H1 (cell line): ENCODE results near the gene ZNF280C. TPM values are rescaled to one million over a fixed set of nuclear protein-coding genes. Genes with fewer than 3 reads are reported as not detected.

Source experiments
- CTCF ChIA-PET: fragments of 300-600 bp; sonication (Branson Sonifier 250); formaldehyde crosslinking; loops from one replicate; lab custom pipeline; 2021; ENCODE audit not compliant: partially characterized antibody; lab: Charles Lee
- POLR2A ChIA-PET: fragments of 300-600 bp; sonication (Branson Sonifier 250); formaldehyde crosslinking; loops from one replicate; lab custom pipeline; 2021; ENCODE audit warnings: inconsistent platforms; ENCODE audit not compliant: partially characterized antibody; lab: Charles Lee
- DNase-seq, 2 experiments: peaks; one replicate each; pipeline versions ENCODE4 v3.0.0 to v3.0.0-alpha.2; 2010 to 2022; ENCODE audit warnings: low spot score in 2 of 2, low read depth in 1 of 2, mixed read lengths in 1 of 2
- FAIRE-seq: peaks from 2 replicates; lab custom pipeline; 2011; peaks lifted over from hg19 to GRCh38; lab: Jason Lieb, UNC
- H2AFZ ChIP-seq: 2 replicates; pipeline ENCODE4 v1.8.1; 2012; ENCODE audit warnings: low read length, inconsistent platforms
- H2AK5ac ChIP-seq: 2 replicates; pipeline ENCODE4 v1.6.1; 2013; ENCODE audit warnings: low read depth, low read length
- H2BK120ac ChIP-seq: replicated peaks from 2 replicates; pipeline ENCODE3; 2013; ENCODE audit warnings: low read depth, low read length, inconsistent platforms
- H2BK12ac ChIP-seq: 2 replicates; pipeline ENCODE4 v1.6.1; 2013; ENCODE audit warnings: low read depth, low read length
- H2BK15ac ChIP-seq: 2 replicates; pipeline ENCODE4 v1.6.1; 2013; ENCODE audit warnings: low read length
- H2BK20ac ChIP-seq: 2 replicates; pipeline ENCODE4 v1.6.1; 2013; ENCODE audit warnings: low read length
- H2BK5ac ChIP-seq: 2 replicates; pipeline ENCODE4 v1.6.1; 2013; ENCODE audit warnings: low read depth, low read length
- H3K14ac ChIP-seq: 2 replicates; pipeline ENCODE4 v1.6.1; 2013; ENCODE audit warnings: inconsistent platforms; ENCODE audit not compliant: insufficient read length
- H3K18ac ChIP-seq: 2 replicates; pipeline ENCODE4 v1.6.1; 2013; ENCODE audit warnings: low read length; ENCODE audit errors: extremely low read depth
- H3K23ac ChIP-seq: 2 replicates; pipeline ENCODE4 v1.6.1; 2013; ENCODE audit warnings: inconsistent platforms; ENCODE audit not compliant: insufficient read length
- H3K23me2 ChIP-seq: 2 replicates; pipeline ENCODE4 v1.6.1; 2013; ENCODE audit warnings: low read depth, low read length
- H3K27ac ChIP-seq: 2 replicates; pipeline ENCODE4 v1.6.1; 2011; ENCODE audit warnings: low read depth, low read length, inconsistent platforms
- H3K27me3 ChIP-seq, 4 experiments: replicated peaks in 1 of 4; 1 replicate in 1 of 4; 2 replicates in 3 of 4; pipeline versions ENCODE4 v1.6.1 to v1.8.1; 2011 to 2013; ENCODE audit warnings: low read length in 3 of 4, mild to moderate bottlenecking in 3 of 4, inconsistent platforms in 2 of 4, mixed read lengths in 2 of 4, moderate library complexity in 1 of 4; ENCODE audit not compliant: control insufficient read depth in 3 of 4, insufficient read depth in 3 of 4; ENCODE audit errors: extremely low read depth in 1 of 4
- H3K36me3 ChIP-seq, 4 experiments: 2 replicates each; pipeline versions ENCODE4 v1.6.1 to v1.8.1; 2011 to 2013; ENCODE audit warnings: mild to moderate bottlenecking in 4 of 4, low read length in 3 of 4, moderate library complexity in 2 of 4, control low read depth in 1 of 4, inconsistent platforms in 1 of 4; ENCODE audit not compliant: insufficient read depth in 4 of 4, control insufficient read depth in 2 of 4
- H3K4ac ChIP-seq: replicated peaks from 2 replicates; pipeline ENCODE3; 2013; ENCODE audit warnings: low read length, low read depth, mixed read lengths, inconsistent platforms; ENCODE audit not compliant: insufficient read length
- H3K4me1 ChIP-seq, 4 experiments: replicated peaks in 1 of 4; 1 replicate in 1 of 4; 2 replicates in 3 of 4; pipeline versions ENCODE4 v1.6.1 to v1.8.1; 2011 to 2013; ENCODE audit warnings: low read length in 3 of 4, inconsistent platforms in 2 of 4, mixed read lengths in 1 of 4; ENCODE audit not compliant: insufficient read depth in 4 of 4, control insufficient read depth in 3 of 4
- H3K4me2 ChIP-seq, 2 experiments: 2 replicates each; pipeline versions ENCODE4 v1.6.1 to v1.8.1; 2011 to 2013; ENCODE audit warnings: low read depth in 2 of 2, low read length in 2 of 2, control low read depth in 1 of 2, inconsistent platforms in 1 of 2, mild to moderate bottlenecking in 1 of 2; ENCODE audit not compliant: insufficient read depth in 1 of 2
- H3K4me3 ChIP-seq, 4 experiments: fragments of 200-600, 300-600 bp in 1 of 4; sonication (generic), shearing (Covaris generic), sonication (Bioruptor Twin) in 1 of 4; 2 replicates each; pipeline versions ENCODE4 v1.5.1 to v1.8.1; 2011 to 2016; ENCODE audit warnings: low read length in 4 of 4, low read depth in 3 of 4, control low read depth in 2 of 4, inconsistent platforms in 2 of 4, mild to moderate bottlenecking in 2 of 4, mixed read lengths in 1 of 4, moderate library complexity in 1 of 4; ENCODE audit not compliant: insufficient read depth in 2 of 4; ENCODE audit errors: extremely low read depth in 1 of 4
- H3K56ac ChIP-seq: replicated peaks from 2 replicates; pipeline ENCODE3; 2013; ENCODE audit warnings: low read depth, mild to moderate bottlenecking, mixed read lengths, low read length, inconsistent platforms; ENCODE audit not compliant: insufficient read length
- H3K79me1 ChIP-seq: 2 replicates; pipeline ENCODE4 v1.6.1; 2013; ENCODE audit warnings: low read depth, low read length, control low read depth
- H3K79me2 ChIP-seq, 2 experiments: 2 replicates each; pipeline versions ENCODE4 v1.6.1 to v1.8.1; 2012 to 2013; ENCODE audit warnings: low read length in 2 of 2, mild to moderate bottlenecking in 2 of 2, inconsistent platforms in 1 of 2; ENCODE audit not compliant: insufficient read depth in 2 of 2, control insufficient read depth in 1 of 2
- H3K9ac ChIP-seq, 4 experiments: replicated peaks in 1 of 4; 1 replicate in 1 of 4; 2 replicates in 3 of 4; pipeline versions ENCODE4 v1.6.1 to v1.8.1; 2011 to 2013; ENCODE audit warnings: low read depth in 3 of 4, low read length in 3 of 4, control low read depth in 2 of 4, mild to moderate bottlenecking in 2 of 4, moderate library complexity in 2 of 4, inconsistent platforms in 1 of 4; ENCODE audit errors: extremely low read depth in 1 of 4
- H3K9me3 ChIP-seq, 2 experiments: 2 replicates each; pipeline versions ENCODE4 v1.6.1 to v1.8.1; 2012 to 2013; ENCODE audit warnings: mild to moderate bottlenecking in 2 of 2, moderate library complexity in 2 of 2, control low read depth in 1 of 2, inconsistent platforms in 1 of 2, low read depth in 1 of 2, low read length in 1 of 2, mixed read lengths in 1 of 2; ENCODE audit not compliant: insufficient read depth in 2 of 2
- H4K20me1 ChIP-seq, 2 experiments: replicated peaks in 1 of 2; 2 replicates each; pipeline versions ENCODE3 to v1.8.1; 2011 to 2013; ENCODE audit warnings: inconsistent platforms in 2 of 2, low read length in 2 of 2, mild to moderate bottlenecking in 1 of 2; ENCODE audit not compliant: insufficient read depth in 2 of 2, control insufficient read depth in 1 of 2
- H4K5ac ChIP-seq: 2 replicates; pipeline ENCODE4 v1.6.1; 2013; ENCODE audit warnings: low read length, low read depth, mixed read lengths, inconsistent platforms; ENCODE audit not compliant: insufficient read length
- H4K8ac ChIP-seq: 2 replicates; pipeline ENCODE4 v1.8.0; 2013; ENCODE audit warnings: mild to moderate bottlenecking, moderate library complexity, low read length, inconsistent platforms; ENCODE audit not compliant: insufficient read depth; ENCODE audit errors: extremely low read depth
- H4K91ac ChIP-seq: replicated peaks from 2 replicates; pipeline ENCODE3; 2013; ENCODE audit warnings: low read length, mixed read lengths, inconsistent platforms; ENCODE audit not compliant: insufficient read length
- ATF3 ChIP-seq: IDR thresholded peaks from 2 replicates; pipeline ENCODE4 v1.6.1; 2011; ENCODE audit warnings: low read depth, mild to moderate bottlenecking, low read length; ENCODE audit not compliant: insufficient read depth
- CBX8 ChIP-seq: fragments of 300-800, 300-1000 bp; sonication (generic); IDR thresholded peaks from 2 replicates; pipeline ENCODE4 v1.7.1; 2016; ENCODE audit warnings: low read depth, low read length, borderline replicate concordance
- CEBPB ChIP-seq: IDR thresholded peaks from 2 replicates; pipeline ENCODE4 v1.6.1; 2012; ENCODE audit warnings: low read depth, low read length
- CTCF ChIP-seq, 3 experiments: IDR thresholded peaks; 1 replicate in 2 of 3; 2 replicates in 1 of 3; pipeline versions ENCODE4 v1.5.1 to v1.6.1; 2011; ENCODE audit warnings: low read length in 3 of 3, mild to moderate bottlenecking in 3 of 3, inconsistent platforms in 2 of 3, low read depth in 1 of 3, moderate library complexity in 1 of 3; ENCODE audit not compliant: insufficient read depth in 1 of 3; ENCODE audit errors: control extremely low read depth in 1 of 3
- EGR1 ChIP-seq: IDR thresholded peaks from 2 replicates; pipeline ENCODE4 v1.6.1; 2011; ENCODE audit warnings: low read depth, low read length, borderline replicate concordance
- POLR2AphosphoS5 ChIP-seq: IDR thresholded peaks from 2 replicates; pipeline ENCODE4 v1.6.1; 2011; ENCODE audit warnings: low read depth, low read length
- SIX5 ChIP-seq: IDR thresholded peaks from 2 replicates; pipeline ENCODE4 v1.6.1; 2011; ENCODE audit warnings: mild to moderate bottlenecking, low read depth, low read length
- SP4 ChIP-seq: IDR thresholded peaks from 2 replicates; pipeline ENCODE4 v1.6.1; 2012; ENCODE audit warnings: low read length, inconsistent platforms
- WGBS, 2 experiments: shearing (Covaris generic) in 1 of 2; methylation state at CpG; one replicate each; pipeline versions ENCODE4 v1.1.6 to v1.1.7; 2013 to 2015; ENCODE audit warnings: low lambda C conversion rate in 2 of 2, mixed read lengths in 2 of 2, inconsistent platforms in 1 of 2, low coverage in 1 of 2, missing lambda C conversion rate in 1 of 2; ENCODE audit not compliant: insufficient replicate concordance in 2 of 2, insufficient coverage in 1 of 2, insufficient read length in 1 of 2; ENCODE audit errors: extremely low coverage in 1 of 2, missing lambda C conversion rate in 1 of 2; 5-methylcytosine and 5-hydroxymethylcytosine counted together
- polyA plus RNA-seq, 7 experiments: library from polyadenylated mRNA; depleted of rRNA in 3 of 7; stranded (reverse) in 5 of 7; unstranded in 2 of 7; fragments of >200 nt in 5 of 7; fragments of 200-250 nt in 2 of 7; gene quantifications; 1 replicate in 5 of 7; 2 replicates in 1 of 7; 4 replicates in 1 of 7; pipeline versions ENCODE4 v1.2.1 to v1.2.3, GENCODE V29; 2011 to 2013; ENCODE audit warnings: missing spikeins in 2 of 7, mixed read lengths in 2 of 7
- total RNA-seq: library from RNA; stranded (reverse); fragmentation: NEBNext Ultra II Directional; extraction: Animal tissue kit (Norgen Biotek cat#: 25700); gene quantifications from 2 replicates; pipeline ENCODE4 v1.2.1, GENCODE V29; 2021

ZNF280C gene
- total and polyA plus RNA-seq, 2 of the 8 experiments (the other 6 are each of a cell fraction or from before 2014, with no cell fraction given): 8.4 to 13.4 TPM

- no peaks in the 10 kb centered on the region for H3K27me3 ChIP-seq
- H2BK12ac ChIP-seq: no peak overlapping the region
- no peaks in the 10 kb centered on the region for H3K79me2 ChIP-seq
- DNase-seq (no peak), FAIRE-seq (no peak)
- H3K79me1 ChIP-seq: no peaks in the 10 kb centered on the region
- ChIA-PET POLR2A (no interaction called here), CTCF (interaction anchor here (0.6 kb wide), 1 partner anchor 579 kb away, joined by 3 read pairs; no protein-coding TSS in a partner anchor)
- no peak overlapping the region for H3K4ac ChIP-seq
- no peak overlapping the region for H2BK120ac ChIP-seq
- H2AK5ac ChIP-seq: no peak overlapping the region
- H4K91ac ChIP-seq: no peak overlapping the region
- no peak overlapping the region for H3K27ac ChIP-seq
- H4K20me1 ChIP-seq: peaks cover 0 to 1% of the 10 kb centered on the region in 2 experiments
- no peak overlapping the region for H2BK15ac ChIP-seq
- no peak overlapping the region for H3K18ac ChIP-seq
- H4K8ac ChIP-seq: no peak overlapping the region
- no peak overlapping the region for H3K56ac ChIP-seq
- no peaks in the 10 kb centered on the region for H3K23me2 ChIP-seq
- H3K14ac ChIP-seq: no peak overlapping the region
- no peak overlapping the region for H2BK5ac ChIP-seq
- H4K5ac ChIP-seq: no peak overlapping the region
- H3K9me3 ChIP-seq: no peaks in the 10 kb centered on the region
- no peak overlapping the region for H2BK20ac ChIP-seq
- no peak overlapping the region for H3K23ac ChIP-seq
- peaks cover 0 to 50% (median 20%) of the 10 kb centered on the region in 4 experiments; a peak in 5 of 8 replicates for H3K36me3 ChIP-seq
- H3K4me1 ChIP-seq: no peaks in the 10 kb centered on the region
- WGBS, 2 experiments: 96% methylated on average over 2 of the region's 2 CpGs; no CpG with 5 or more reads in 1 of the 2 experiments
- no peak overlapping the region for H3K4me3 ChIP-seq
- H2AFZ ChIP-seq: no peak overlapping the region
- H3K9ac ChIP-seq: no peak overlapping the region
- no peak overlapping the region for H3K4me2 ChIP-seq
- TF ChIP-seq POLR2AphosphoS5 (no peak), CEBPB (no peak), CTCF (IDR thresholded peaks at IDR 0.05; ENCODE audit: control extremely low read depth in 1 of 3, insufficient read depth in 1 of 3, low read depth in 1 of 3, low read length in 3 of 3) (no peak), EGR1 (no peak), CBX8 (no peak), SIX5 (no peak), SP4 (no peak), ATF3 (no peak)
Observed at GRCh38 chrX:130213376-130213775, 55.3 kb downstream of the ZNF280C start.
